DMS53 treated with DMSO at 0.1 percent for 48 hours (cell line): Measurements from ENCODE around the gene DGCR2.
"Not testable (repeated sequence)": the region's sequence is repeated elsewhere in the genome, so short reads cannot be mapped to it uniquely, and the experiment has no call there.

Experiments
- DNase-seq: peaks from one replicate; lab custom pipeline; 2025; ENCODE audit not compliant: unreplicated experiment; lab: John Stamatoyannopoulos, UW

DGCR2 gene

DNA sequence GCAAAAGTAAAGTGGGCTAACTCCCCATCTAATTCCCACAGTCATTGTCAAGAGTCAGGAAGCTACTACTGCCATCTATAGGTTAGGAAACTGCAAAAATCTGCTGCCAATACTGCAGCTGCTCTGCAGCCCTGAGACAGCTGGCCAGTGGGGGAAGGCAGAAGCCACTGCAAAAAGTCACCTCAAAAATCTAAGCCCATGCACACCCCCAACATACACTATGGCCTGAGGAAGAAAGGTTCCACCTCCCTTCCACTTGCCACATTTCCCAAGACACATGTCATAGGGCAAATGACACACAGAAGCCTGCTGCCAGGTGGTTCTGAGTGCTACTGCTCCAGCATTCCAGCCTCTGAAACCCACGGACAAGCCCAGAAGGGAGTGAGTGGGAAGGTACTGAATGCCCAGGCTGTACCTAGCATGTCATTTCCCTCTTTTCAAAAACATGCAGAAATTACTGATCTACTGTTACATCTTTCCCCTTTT lies 36.9 kb downstream of the DGCR2 start:
- no peak for DNase-seq

DNA sequence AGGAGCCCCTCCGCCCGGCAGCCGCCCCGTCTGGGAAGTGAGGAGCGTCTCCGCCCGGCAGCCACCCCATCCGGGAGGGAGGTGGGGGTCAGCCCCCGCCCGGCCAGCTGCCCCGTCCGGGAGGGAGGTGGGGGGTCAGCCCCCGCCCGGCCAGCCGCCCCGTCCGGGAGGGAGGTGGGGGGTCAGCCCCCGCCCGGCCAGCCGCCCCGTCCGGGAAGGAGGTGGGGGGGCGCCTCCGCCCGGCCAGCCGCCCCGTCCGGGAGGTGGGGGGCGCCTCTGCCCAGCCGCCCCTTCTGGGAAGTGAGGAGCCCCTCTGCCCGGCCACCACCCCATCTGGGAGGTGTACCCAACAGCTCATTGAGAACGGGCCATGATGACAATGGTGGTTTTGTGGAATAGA lies 37.6 kb downstream of the DGCR2 start:
- DNase-seq: not testable (repeated sequence)

DNA sequence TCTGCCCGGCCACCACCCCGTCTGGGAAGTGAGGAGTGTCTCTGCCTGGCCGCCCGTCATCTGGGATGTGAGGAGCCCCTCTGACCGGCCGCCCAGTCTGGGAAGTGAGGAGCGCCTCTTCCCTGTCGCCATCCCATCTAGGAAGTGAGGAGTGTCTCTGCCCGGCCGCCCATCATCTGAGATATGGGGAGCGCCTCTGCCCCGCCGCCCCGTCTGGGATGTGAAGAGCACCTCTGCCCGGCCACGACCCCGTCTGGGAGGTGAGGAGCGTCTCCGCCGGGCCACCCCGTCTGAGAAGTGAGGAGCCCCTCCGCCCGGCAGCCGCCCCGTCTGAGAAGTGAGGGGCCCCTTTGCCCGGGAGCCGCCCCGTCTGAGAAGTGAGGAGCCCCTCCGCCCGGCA lies 38.1 kb downstream of the DGCR2 start:
- DNase-seq: not testable (repeated sequence)

DNA sequence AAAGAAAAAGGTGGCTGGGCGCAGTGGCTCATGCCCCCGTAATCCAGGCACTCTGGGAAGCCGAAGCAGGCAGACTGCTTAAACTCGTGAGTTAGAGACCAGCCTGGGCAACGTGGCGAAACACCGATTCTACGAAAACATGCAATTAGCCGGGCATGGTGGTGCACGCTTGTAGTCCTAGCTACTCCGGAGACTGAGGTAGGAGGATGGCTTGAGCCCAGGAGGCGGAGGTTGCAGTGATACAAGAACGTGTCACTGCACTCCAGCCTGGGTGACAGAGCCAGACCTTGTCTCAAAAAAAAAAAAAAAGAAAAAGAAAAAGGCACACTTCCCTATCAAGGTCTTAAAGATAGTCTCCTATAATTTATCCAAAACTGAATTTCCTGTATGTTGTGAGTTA lies 39.4 kb downstream of the DGCR2 start:
- no peak for DNase-seq

DNA sequence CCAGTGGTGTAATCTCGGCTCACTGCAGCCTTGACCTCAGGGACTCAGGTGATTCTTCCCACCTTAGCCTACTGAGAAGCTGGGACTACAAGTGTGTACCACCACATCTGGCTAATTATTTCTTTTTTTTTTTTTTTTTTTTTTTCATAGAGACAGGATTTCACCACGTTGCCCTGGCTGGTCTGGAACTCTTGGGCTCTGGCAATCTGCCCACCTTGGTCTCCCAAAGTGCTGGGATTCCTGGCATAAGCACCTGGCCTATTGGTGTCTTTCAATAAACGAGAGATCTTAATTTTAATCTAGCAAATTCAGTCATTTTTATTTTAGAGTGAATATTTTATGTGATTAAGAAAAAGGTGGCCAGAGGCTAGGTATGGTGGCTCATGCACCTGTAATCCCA lies 40.1 kb downstream of the DGCR2 start:
- DNase-seq: no peak

DNA sequence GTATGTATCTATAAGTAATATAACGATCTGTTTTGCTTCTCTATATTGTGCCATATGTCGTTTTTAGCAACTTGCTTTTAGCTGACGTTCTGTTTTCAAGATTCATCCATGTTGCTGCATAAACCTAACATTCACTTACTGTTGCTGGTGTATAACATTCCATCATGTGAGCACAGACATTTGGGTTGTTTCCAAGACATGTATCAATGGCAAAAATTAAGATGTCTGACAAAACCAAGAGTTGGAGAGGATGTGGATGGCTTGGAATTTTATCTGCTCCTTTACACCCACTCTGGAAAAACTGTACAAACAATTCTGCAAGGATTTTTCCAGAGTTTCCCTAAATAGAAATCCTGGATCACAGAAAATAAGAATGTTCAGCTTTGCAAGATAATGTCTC lies 40.9 kb downstream of the DGCR2 start:
- no peak for DNase-seq

DNA sequence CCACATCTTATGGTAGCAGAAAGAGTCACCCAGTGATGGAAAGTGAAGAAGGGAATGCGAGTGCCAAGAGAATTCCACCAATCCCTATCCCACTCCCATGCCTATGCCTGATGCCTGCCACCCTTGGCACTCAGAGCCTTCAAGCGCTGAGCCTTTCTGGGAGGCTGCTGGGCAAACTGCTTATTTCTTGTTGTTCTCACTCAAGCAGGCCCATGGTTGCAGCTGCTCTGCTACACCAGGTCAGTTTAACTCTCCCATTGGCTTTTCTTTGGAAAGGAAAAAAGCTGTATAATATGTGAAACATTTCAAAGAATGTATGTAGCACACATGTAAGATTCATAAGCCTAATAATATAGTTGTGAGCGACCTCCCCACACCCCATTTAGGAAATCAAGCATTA lies 41.4 kb downstream of the DGCR2 start:
- DNase-seq: no peak

DNA sequence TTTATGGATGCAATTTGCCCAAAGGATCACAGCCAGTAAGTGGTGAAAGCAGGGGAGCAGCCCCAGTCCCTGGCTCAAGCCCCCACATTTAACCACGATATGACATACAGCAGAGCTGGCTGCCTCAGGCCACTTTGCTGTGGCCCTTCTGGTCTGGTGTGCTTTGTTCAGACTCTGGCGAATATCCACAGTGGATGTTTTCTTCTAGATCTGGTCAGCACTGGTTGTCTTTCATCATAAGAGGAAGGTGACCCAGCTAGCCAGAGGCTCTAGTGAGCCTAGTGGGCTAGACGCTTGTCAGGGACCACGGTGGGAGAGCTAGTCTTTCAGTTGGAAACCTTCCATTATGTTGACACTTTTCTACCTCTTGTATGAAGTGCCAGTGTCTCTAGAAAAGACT lies 42.5 kb downstream of the DGCR2 start:
- no peak for DNase-seq

DNA sequence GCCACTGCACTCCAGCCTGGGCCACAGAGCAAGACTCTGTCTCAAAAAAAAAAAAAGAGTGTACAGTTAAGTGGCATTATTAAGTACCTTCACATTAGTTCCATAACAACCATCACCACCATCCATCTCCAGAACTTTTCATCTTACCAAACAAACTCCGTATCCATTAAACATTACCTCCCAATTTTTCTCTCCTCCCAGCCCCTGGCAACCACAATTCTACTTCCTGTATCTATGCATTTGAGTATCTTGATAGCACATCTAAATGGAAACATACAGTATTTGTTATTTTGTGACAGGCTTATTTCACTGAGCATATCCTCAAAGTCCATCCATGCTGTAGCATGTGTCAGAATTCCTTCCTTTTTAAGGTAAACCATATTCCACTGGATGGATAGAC lies 46.8 kb downstream of the DGCR2 start:
- no peak for DNase-seq

DNA sequence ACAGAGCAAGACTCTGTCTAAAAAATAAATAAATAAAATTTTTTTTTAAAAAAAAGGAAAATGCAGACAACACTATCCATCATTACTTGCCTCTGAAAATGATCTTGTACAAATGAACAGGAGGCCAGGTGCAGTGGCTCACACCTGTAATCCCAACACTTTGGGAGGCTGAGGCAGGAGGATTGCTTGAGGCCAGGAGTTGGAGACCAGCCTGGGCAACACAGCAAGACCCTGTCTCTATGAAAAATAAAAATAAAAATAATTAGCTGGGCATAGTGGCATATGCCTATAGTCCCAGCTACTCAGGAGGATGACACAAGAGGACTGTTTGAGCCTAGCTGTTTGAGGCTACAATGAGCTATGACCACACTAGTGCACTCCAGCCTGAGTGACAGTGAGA lies 49.4 kb downstream of the DGCR2 start:
- DNase-seq: not testable (repeated sequence)

DNA sequence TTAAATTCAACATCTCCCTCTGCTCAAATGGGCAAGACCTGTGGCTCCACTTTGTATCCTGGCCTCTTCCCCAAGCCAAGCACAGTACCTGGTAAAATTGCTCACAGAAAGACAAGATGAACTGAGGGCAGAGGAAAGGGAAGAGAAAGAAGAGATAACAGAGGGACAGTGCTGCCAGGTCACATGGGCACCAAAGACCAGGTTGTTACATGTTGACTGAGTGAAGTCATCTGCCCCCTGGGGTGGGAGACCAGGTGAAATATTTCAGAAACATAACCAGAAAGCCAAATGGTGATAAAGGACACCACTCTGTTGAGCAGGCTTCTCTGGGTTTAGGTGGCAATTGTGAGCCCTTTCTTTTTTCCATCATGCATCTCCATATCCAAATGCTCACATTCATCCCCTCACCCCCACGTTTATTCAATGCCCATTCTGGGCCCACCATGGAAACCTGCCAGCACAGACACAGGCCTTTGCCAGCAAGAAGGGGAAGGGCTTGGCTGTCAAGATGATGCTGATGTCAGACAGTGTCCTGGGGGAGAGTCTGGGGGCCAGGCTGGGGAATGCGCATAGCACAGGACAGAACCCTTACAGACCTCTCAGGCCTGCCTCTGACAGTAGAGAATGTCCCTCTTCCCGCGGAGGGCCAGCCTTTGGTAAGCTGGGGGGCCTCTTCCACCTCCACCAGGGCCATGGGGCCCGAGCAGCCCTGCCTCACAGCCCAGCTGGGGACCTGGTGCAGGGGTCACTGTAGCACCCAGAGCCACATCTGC lies 51.6 kb downstream of the DGCR2 start:
- no peak for DNase-seq

DNA sequence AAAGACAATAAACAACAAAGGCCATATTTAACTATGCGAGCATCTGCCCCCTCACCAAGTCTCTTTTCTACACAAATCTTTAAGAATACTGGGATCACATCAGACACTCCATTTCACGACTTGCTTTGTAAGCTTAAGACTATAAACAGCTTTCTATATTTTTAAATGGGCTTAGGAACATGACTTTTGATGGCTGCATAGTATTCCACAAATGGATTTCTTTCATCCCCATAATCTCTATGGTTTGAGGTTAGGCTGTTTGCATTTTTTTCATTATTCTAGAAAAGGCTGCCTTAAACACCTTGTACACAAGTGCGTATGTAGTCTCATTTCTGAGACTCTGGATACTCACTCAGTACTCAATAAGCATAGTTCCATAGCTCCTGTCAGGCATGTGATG lies 52.8 kb downstream of the DGCR2 start:
- DNase-seq: no peak

DNA sequence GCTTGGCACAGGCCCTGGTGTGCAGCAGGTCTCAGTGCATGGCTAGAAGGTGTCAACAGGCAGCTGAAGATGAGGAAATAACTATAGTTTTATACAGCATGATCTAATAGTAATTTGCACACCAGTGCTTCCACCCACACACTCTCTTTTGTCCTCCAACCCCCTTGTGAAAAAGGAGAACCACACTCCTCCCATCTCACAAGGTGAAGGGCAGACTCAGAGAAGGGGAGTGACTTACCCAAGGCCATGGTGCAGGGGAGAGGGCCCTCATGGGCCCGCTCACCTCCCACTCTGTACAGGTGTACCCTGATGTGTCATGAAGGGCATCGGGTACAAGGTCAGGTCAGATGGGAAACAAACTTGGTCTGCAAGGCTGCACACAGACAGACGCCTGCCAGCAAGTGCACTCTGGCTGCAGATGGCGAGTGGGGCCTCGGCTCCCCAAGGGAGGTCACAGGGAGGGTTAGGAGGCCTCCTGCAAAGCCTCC lies 53.4 kb downstream of the DGCR2 start:
- DNase-seq: no peak

DNA sequence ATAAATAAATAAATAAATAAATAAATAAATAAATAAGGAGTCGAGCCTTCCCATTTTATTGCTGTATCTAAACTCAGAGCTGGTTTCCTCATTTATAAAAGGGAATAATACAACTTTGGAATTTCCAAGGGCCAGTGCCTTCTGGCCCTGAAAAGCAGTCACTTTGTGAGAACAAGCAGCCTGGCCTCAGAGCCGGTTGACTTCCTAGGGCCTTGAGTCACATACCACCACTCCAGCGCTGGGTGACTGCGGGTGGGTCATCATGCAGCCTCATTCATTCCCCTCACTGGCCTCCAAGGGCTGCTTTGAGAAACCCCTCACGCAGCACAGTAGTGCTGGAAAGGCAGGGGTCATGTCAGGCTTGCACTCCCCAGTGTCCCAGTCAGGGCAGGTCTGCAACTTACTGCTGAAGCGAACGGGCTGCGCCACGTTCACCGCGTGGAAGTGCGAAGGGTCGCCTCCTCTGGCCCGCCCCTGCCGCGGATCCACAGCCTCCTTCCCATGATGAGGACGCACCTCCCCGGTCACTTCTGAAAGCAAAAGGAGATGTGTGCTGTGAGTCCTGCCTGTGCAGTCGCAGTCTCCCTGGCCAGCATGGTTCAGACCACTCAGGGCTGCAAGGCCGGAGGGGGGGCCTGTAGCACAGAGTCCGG lies 54.4 kb downstream of the DGCR2 start:
- DNase-seq: no peak

DNA sequence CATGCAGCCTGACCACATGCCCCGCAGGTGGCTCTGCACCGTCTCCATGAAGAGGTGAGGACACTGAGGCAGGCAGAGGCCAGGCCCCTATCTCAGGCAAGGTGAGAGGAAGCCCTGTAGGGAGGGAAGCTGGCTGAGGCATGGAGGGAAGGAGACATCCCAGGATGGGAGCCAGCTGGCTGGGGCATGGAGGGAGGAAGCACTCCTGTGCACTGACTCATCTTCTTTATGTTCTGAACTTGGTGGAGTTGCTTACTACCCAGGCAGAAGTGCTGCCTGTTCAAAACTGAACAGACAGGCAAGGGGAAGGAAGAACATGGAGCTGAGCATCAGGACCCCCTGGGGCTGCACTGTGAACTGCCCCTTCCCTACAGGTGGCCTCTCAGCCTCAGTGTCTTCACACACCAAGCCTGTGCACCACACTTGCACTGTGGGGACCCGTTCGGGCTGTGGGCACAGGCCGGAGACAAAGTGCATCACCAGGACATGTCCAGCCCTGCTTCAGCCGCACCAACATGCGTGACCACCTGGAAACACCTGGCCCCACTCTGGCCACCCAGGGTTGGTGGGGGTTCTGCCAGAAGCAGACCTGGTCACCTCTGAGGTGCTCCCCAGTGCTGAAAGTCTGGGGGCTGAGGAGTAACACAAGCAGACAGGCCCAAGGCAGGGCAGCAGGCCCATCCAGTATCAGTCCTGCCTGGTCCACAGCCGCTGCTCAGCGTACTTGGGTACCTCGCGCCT lies 55.5 kb downstream of the DGCR2 start:
- no peak for DNase-seq

DNA sequence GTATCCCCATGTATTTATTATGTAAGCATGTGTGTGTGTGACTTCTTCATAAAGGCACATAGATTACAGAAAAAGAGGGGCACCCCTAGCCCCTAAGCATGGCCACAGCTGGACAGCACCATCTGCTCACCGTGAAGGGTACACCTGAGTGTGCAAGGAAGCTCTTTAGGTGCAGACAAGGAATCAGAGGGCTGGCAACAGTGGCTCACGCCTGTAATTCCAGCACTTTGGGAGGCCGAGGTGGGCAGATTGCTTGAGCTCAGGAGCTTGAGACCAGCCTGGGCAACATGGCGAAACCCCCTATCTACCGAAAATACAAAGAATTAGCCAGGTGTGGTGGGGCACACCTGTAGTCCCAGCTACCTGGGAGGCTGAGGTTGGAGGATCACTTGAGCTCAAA lies 56.3 kb downstream of the DGCR2 start:
- no peak for DNase-seq

DNA sequence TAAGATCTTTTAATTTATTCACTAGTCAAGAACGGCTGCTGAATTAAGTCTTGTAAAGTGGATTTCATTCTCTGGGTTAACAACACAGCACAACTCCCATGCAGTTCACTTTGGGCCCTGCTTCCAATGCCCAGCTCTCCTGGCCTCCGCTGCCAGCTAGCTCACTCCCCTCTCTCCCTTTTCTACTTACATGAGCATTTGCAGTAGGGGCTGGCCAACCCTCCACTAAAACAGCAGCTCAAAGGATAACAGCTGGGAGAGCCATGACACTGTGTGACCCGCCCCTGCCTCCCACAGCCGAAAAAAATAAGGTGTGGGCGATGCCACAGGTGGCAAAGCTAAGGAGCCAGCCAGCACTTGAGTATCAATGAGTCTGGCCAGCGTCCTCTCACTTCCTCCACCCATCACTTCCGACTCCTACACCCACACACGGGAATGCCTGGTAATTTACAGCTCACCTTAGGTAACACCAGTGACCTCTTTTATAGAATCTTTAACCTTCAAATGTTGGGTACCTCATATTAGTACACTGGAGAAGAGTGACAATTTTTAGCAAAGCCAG lies 56.8 kb downstream of the DGCR2 start:
- no peak for DNase-seq

DNA sequence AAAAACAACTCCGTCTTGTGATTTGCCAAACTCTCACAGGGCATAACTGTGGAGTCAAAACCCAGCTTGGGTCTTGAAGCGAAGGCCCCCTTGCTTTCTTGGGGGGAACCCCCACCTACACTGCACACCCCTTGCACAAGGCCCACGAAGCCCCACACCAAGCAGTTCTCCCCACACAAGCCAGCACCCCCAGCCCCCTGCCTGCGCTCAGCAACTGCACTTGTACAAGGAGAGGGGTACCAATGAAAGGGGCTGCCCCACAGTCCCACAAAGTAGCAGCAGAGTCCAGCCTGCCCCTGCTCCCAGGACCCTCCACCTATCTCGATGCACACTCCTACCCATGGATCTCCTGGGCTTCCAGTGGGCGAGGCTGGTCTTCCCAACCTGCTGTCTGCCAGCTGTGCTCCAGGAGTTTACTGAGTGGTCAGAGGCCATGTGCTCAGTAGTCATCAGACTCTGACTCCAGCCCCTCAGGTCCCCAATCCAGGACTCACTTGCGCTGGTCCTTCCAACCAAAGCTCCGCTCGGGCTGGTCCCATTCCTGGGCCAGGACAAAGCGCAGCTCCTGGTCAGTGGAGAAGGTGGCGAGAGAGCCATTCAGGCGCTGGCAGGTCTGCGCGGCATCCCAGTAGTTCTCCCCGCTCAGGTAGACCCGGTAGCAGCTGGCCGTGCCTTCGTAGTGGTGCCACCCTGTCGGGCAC lies 57.7 kb downstream of the DGCR2 start:
- DNase-seq: no peak

DNA sequence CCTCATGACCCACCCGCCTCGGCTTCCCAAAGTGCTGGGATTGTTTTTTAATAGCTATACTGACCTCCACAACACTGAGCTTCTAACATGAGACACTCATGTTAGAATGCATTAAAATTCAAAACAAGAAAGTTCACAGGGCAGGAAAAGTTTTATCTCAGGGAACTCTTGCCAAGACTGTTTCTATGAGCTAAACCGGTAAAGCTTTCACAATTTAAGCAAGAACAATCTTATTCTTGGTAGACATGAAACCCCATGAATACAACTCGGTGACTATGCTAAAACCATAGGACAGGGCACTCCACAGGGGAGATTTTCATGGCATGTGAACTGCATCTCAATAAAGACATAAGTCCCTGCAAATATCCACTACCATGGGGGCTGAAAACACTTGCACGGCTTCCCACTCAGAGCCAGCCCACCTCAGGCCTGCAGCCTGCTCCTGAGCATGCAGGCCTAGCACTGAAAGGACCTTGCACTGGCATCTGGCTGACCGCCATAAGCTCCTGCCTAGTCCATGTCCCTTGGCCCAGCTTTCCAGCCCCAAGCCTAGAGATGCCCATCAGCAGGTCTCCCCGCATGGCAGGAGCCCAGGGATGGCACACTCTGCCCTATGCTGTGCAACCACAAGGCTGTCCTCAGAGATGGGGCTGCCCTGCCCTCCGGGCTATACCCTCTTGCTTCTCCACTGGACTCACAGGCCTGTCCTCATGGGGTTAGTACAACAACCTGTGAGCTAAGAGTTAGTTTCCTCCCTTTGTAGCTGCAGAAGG lies 58.4 kb downstream of the DGCR2 start:
- DNase-seq: no peak

DNA sequence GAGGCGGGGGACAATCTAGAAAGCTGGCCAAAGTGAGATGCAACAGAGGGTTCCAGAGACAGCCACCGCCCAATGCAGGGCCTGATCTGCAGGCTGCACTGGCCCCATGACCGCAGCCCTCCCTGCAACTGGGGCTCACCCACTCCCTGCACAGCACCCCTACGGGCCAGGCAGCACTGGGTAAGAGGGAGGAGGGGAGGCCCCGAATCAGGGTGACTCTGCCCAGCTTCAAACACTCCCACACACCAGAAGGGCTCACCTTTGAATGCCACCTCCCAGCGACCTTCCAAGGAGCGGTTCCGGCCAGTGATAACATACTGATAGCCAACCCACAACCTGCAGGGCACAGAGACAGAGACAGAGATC lies 59.3 kb downstream of the DGCR2 start:
- DNase-seq: no peak
